ENCODE results near the gene MTHFD1L. TPM values are rescaled to one million over a fixed set of nuclear protein-coding genes. Genes with fewer than 3 reads are reported as not detected.
"Not testable (repeated sequence)": the region's sequence is repeated elsewhere in the genome, so short reads cannot be mapped to it uniquely, and the experiment has no call there.

Gene MTHFD1L
- total RNA-seq, 5 donors from 2014 or later (not counting 1 experiment from before 2014, with no cell fraction given): 9.3 to 34.2 (median 26.7) TPM

DNA sequence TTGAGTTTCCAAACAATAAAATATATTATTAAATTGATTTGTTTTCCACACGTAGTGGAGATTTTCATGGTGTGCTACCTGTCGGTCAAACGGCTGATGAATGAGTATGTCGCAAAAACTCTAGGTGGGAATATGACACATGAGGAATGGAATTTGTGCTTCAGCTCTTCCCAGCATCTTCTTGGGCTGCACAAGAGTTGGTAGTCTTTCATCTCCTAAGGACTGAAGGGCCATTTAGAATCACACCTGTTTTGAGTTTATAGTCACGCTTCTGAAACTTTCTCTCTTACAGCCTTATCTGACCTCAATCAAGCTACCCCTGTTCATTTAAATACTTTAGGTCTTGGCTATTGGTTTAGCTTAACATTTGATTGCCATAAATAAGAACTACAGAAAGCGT, 216.6 kb downstream of the MTHFD1L start:
- no peaks in the 10 kb centered on the region for H3K36me3 ChIP-seq (ENCODE audit: control insufficient read depth in 2 of 2, extremely low read depth in 1 of 2, insufficient read depth in 1 of 2, low read length in 1 of 2)
- no peaks in the 10 kb centered on the region for H3K27me3 ChIP-seq (replicated peaks in 1 of 2; ENCODE audit: control insufficient read depth in 2 of 2, extremely low read depth in 1 of 2, insufficient read depth in 2 of 2, low read length in 1 of 2)
- ATAC-seq (replicated peaks in 1 of 4): no peak
- no peak overlapping the region for H3K4me3 ChIP-seq (ENCODE audit: control insufficient read depth in 1 of 2, extremely low read depth in 1 of 2, low read length in 1 of 2)
- WGBS (ENCODE audit: insufficient coverage): 100% methylated on average over 4 of the region's 6 CpGs
- no peak overlapping the region for H3K4me3 Mint-ChIP-seq
- no peaks in the 10 kb centered on the region for H3K27me3 Mint-ChIP-seq
- DNase-seq: no peak
- H3K4me1 ChIP-seq (ENCODE audit: control insufficient read depth in 1 of 2, extremely low read depth in 1 of 2, insufficient read depth in 2 of 2, low read length in 2 of 2): no peaks in the 10 kb centered on the region
- CTCF ChIA-PET: interaction anchor here in 1 of 2 donors (0.6 to 0.7 kb wide), 3 partner anchors 10 to 37 kb away, joined by 4 to 13 read pairs (median 5); no protein-coding TSS in a partner anchor
- peaks cover 0 to under 1% (median 0%) of the 10 kb centered on the region in 3 donors for H3K9me3 Mint-ChIP-seq
- H3K36me3 Mint-ChIP-seq: peaks cover 10% of the 10 kb centered on the region
- no peaks in the 10 kb centered on the region for H3K9me3 ChIP-seq
- H3K27ac ChIP-seq (ENCODE audit: low read length): no peak overlapping the region
- no peaks in the 10 kb centered on the region for H3K4me1 Mint-ChIP-seq
- no peak overlapping the region for H3K27ac Mint-ChIP-seq
- POLR2A ChIA-PET: interaction anchor here in 1 of 2 donors (0.7 kb wide), 1 partner anchor 224 kb away, joined by 3 read pairs; no protein-coding TSS in a partner anchor

DNA sequence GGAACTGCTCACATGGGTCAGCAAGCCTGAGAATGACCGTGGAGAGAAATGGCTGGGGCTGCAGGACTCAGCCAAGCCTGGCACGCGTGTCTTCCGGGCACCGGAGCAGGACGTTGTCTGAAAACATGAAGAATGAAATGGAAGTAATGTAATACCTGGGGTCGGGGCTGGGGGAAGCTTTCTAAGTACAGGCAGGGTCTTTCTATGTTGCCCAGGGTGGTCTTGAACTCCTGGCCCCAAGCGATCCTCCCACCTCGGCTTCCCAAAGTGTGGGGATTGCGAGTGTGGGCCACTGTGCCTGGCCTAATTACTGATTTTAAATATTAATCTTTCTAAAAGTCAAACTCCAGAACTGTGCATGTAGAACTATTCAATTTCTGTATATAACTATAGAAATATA, 218.8 kb downstream of the MTHFD1L start:
- H3K9me3 Mint-ChIP-seq: no peaks in the 10 kb centered on the region
- no peak overlapping the region for H3K27ac Mint-ChIP-seq
- no peak for ATAC-seq (replicated peaks in 1 of 4)
- ChIA-PET CTCF (no interaction called here), POLR2A (no interaction called here)
- Histone ChIP-seq H3K27me3 (replicated peaks in 1 of 2; ENCODE audit: control insufficient read depth in 2 of 2, extremely low read depth in 1 of 2, insufficient read depth in 2 of 2, low read length in 1 of 2) (no peaks in the 10 kb centered on the region), H3K4me1 (ENCODE audit: control insufficient read depth in 1 of 2, extremely low read depth in 1 of 2, insufficient read depth in 2 of 2, low read length in 2 of 2) (no peaks in the 10 kb centered on the region), H3K4me3 (ENCODE audit: control insufficient read depth in 1 of 2, extremely low read depth in 1 of 2, low read length in 1 of 2) (no peak overlapping the region), H3K36me3 (ENCODE audit: control insufficient read depth in 2 of 2, extremely low read depth in 1 of 2, insufficient read depth in 1 of 2, low read length in 1 of 2) (no peaks in the 10 kb centered on the region), H3K9me3 (no peaks in the 10 kb centered on the region), H3K27ac (ENCODE audit: low read length) (no peak overlapping the region)
- no peaks in the 10 kb centered on the region for H3K27me3 Mint-ChIP-seq
- peaks cover 4% of the 10 kb centered on the region for H3K36me3 Mint-ChIP-seq
- 96% methylated on average over 4 of the region's 10 CpGs for WGBS (ENCODE audit: insufficient coverage)
- H3K4me3 Mint-ChIP-seq: no peak overlapping the region
- DNase-seq: no peak
- H3K4me1 Mint-ChIP-seq: no peaks in the 10 kb centered on the region

DNA sequence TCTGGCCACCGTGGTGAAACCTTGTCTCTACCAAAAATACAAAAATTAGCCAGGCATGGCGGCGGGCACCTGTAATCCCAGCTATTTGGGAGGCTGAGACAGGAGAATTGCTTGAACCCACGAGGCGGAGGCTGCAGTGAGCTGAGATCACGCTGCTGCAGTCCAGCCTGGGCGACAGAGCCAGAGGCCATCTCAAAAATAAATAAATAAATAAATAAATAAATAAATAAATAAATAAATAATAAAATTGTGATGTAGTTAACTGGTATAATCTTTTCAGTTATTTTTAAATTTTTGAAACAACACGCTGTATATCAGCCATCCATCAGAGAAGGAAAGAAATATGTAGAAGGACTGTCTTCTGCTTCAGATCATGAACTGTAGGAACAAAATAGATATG, 221.6 kb downstream of the MTHFD1L start:
- DNase-seq; H3K9me3 ChIP-seq; H3K27me3 Mint-ChIP-seq; H3K4me1 ChIP-seq (ENCODE audit: control insufficient read depth in 1 of 2, extremely low read depth in 1 of 2, insufficient read depth in 2 of 2, low read length in 2 of 2); H3K4me3 ChIP-seq (ENCODE audit: control insufficient read depth in 1 of 2, extremely low read depth in 1 of 2, low read length in 1 of 2); H3K4me1 Mint-ChIP-seq; CTCF ChIA-PET; H3K36me3 ChIP-seq (ENCODE audit: control insufficient read depth in 2 of 2, extremely low read depth in 1 of 2, insufficient read depth in 1 of 2, low read length in 1 of 2); H3K27ac Mint-ChIP-seq; ATAC-seq (replicated peaks in 1 of 4); H3K27ac ChIP-seq (ENCODE audit: low read length); H3K4me3 Mint-ChIP-seq; H3K9me3 Mint-ChIP-seq; H3K27me3 ChIP-seq (replicated peaks in 1 of 2; ENCODE audit: control insufficient read depth in 2 of 2, extremely low read depth in 1 of 2, insufficient read depth in 2 of 2, low read length in 1 of 2): not testable (repeated sequence)
- POLR2A ChIA-PET: interaction anchor here in 1 of 2 donors (0.7 kb wide), 1 partner anchor 403 kb away, joined by 3 read pairs; no protein-coding TSS in a partner anchor
- WGBS (ENCODE audit: insufficient coverage): no CpG with 5 or more reads among the region's 8 CpGs
- peaks cover 15% of the 10 kb centered on the region for H3K36me3 Mint-ChIP-seq

DNA sequence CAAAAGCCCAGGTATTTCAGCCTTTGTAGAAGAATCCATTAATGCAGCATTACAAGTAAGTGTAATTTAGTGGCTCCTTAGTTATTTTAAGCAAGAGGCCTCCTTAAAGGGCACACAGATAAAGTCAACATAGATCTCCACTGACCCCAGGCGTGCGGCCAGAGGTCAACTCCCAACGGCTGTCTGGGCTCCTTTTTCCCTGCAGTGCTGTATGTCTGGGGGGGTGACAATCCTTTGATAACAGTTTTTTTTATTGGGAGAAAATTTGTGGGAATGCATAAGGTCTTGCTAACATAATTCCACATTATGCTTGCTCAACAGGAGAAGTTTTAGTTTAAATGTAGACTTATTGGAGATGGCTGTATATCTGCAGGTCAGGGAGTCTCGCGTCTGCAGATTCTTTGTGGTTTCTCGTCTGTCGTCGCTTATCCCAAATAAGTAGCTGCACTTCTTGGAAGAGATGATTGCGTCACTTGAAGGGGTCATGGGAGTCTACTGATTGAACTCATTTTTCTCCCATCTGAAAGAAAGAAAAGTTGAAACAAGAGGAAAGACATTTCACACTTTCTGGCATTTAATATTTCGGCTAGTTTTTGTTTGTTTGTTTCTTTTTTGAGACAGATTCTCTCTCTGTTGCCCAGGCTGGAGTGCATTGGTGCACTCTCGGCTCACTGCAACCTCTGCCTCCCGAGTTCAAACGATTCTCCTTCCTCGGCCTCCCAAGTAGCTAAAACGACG, 222.5 kb downstream of the MTHFD1L start:
- H3K27ac Mint-ChIP-seq: no peak overlapping the region
- 100% methylated on average over 5 of the region's 16 CpGs for WGBS (ENCODE audit: insufficient coverage)

DNA sequence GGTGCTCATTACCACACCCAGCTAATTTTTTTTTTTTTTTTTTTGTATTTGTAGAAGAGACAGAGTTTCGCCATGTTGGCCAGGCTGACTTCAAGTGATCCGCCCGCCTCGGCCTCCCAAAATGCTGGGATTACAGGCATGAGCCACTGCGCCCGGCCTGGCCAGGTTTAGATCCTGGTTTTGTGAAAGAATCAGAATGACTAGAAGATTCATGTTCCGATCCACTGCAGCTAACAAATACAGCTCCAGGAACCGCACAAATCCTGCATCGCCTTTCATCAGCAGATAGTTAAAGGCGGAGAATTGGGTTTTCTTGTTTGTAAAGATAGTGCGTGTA, 223.1 kb downstream of the MTHFD1L start:
- Histone ChIP-seq H3K27me3 (replicated peaks in 1 of 2; ENCODE audit: control insufficient read depth in 2 of 2, extremely low read depth in 1 of 2, insufficient read depth in 2 of 2, low read length in 1 of 2) (no peaks in the 10 kb centered on the region), H3K4me3 (ENCODE audit: control insufficient read depth in 1 of 2, extremely low read depth in 1 of 2, low read length in 1 of 2) (no peak overlapping the region), H3K36me3 (ENCODE audit: control insufficient read depth in 2 of 2, extremely low read depth in 1 of 2, insufficient read depth in 1 of 2, low read length in 1 of 2) (peaks cover 0 to 2% of the 10 kb centered on the region in 2 donors), H3K4me1 (ENCODE audit: control insufficient read depth in 1 of 2, extremely low read depth in 1 of 2, insufficient read depth in 2 of 2, low read length in 2 of 2) (no peaks in the 10 kb centered on the region), H3K9me3 (no peaks in the 10 kb centered on the region), H3K27ac (ENCODE audit: low read length) (no peak overlapping the region)
- H3K27me3 Mint-ChIP-seq: no peaks in the 10 kb centered on the region
- H3K4me1 Mint-ChIP-seq: no peaks in the 10 kb centered on the region
- DNase-seq (no peak), ATAC-seq (replicated peaks in 1 of 4) (no peak)
- 100% methylated on average over 4 of the region's 11 CpGs for WGBS (ENCODE audit: insufficient coverage)
- H3K27ac Mint-ChIP-seq: no peak overlapping the region
- ChIA-PET POLR2A (interaction anchor here (0.6 kb wide), 2 partner anchors 22 to 33 kb away, joined by 4 to 8 read pairs; no protein-coding TSS in a partner anchor), CTCF (interaction anchor here in 1 of 2 donors (0.5 kb wide), 1 partner anchor 62 kb away, joined by 4 read pairs; no protein-coding TSS in a partner anchor)
- H3K9me3 Mint-ChIP-seq: no peaks in the 10 kb centered on the region
- H3K4me3 Mint-ChIP-seq: no peak overlapping the region
- peaks cover 26% of the 10 kb centered on the region for H3K36me3 Mint-ChIP-seq

More for the DNA sequence above, 222.5 kb downstream of the MTHFD1L start:
- H3K9me3 ChIP-seq: no peaks in the 10 kb centered on the region
- no peak overlapping the region for H3K4me3 ChIP-seq (ENCODE audit: control insufficient read depth in 1 of 2, extremely low read depth in 1 of 2, low read length in 1 of 2)
- Mint-ChIP-seq H3K36me3 (peaks cover 23% of the 10 kb centered on the region), H3K27me3 (no peaks in the 10 kb centered on the region), H3K4me1 (no peaks in the 10 kb centered on the region), H3K4me3 (no peak overlapping the region), H3K9me3 (no peaks in the 10 kb centered on the region)
- H3K27me3 ChIP-seq (replicated peaks in 1 of 2; ENCODE audit: control insufficient read depth in 2 of 2, extremely low read depth in 1 of 2, insufficient read depth in 2 of 2, low read length in 1 of 2): no peaks in the 10 kb centered on the region
- H3K4me1 ChIP-seq (ENCODE audit: control insufficient read depth in 1 of 2, extremely low read depth in 1 of 2, insufficient read depth in 2 of 2, low read length in 2 of 2): no peaks in the 10 kb centered on the region
- no peak for ATAC-seq (replicated peaks in 1 of 4)
- H3K27ac ChIP-seq (ENCODE audit: low read length): no peak overlapping the region
- H3K36me3 ChIP-seq (ENCODE audit: control insufficient read depth in 2 of 2, extremely low read depth in 1 of 2, insufficient read depth in 1 of 2, low read length in 1 of 2): peaks cover 0 to 2% of the 10 kb centered on the region in 2 donors
- CTCF ChIA-PET: interaction anchor here in 1 of 2 donors (0.5 kb wide), 1 partner anchor 62 kb away, joined by 4 read pairs; no protein-coding TSS in a partner anchor
- POLR2A ChIA-PET: interaction anchor here (0.6 to 0.7 kb wide), 3 partner anchors 21 to 404 kb away, joined by 3 to 8 read pairs (median 4); no protein-coding TSS in a partner anchor
- DNase-seq: no peak

DNA sequence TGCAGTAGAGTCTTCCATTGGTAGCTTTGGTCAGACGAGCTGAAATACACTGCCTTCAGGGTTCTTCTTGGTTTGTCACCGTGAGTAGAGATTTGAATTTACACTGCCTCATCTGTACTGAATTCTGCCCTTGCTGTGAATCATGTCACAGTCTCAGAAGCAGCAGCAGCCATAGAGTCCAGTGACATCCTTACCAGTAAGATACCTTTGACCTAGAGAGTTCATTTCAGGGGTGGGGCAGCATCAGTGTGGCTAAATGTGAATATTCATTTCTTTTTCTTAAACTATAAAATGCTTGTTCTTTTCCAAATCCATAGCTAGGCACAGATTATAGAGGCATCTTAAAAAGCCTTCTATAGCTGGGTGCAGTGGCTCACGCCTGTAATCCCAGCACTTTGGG, 223.5 kb downstream of the MTHFD1L start:
- H3K4me3 Mint-ChIP-seq: no peak overlapping the region
- H3K4me1 Mint-ChIP-seq: no peaks in the 10 kb centered on the region
- 93% methylated on average over 3 of the region's 3 CpGs for WGBS (ENCODE audit: insufficient coverage)
- Histone ChIP-seq H3K27ac (ENCODE audit: low read length) (no peak overlapping the region), H3K4me1 (ENCODE audit: control insufficient read depth in 1 of 2, extremely low read depth in 1 of 2, insufficient read depth in 2 of 2, low read length in 2 of 2) (no peaks in the 10 kb centered on the region), H3K4me3 (ENCODE audit: control insufficient read depth in 1 of 2, extremely low read depth in 1 of 2, low read length in 1 of 2) (no peak overlapping the region), H3K9me3 (no peaks in the 10 kb centered on the region), H3K27me3 (replicated peaks in 1 of 2; ENCODE audit: control insufficient read depth in 2 of 2, extremely low read depth in 1 of 2, insufficient read depth in 2 of 2, low read length in 1 of 2) (no peaks in the 10 kb centered on the region), H3K36me3 (ENCODE audit: control insufficient read depth in 2 of 2, extremely low read depth in 1 of 2, insufficient read depth in 1 of 2, low read length in 1 of 2) (peaks cover 0 to 2% of the 10 kb centered on the region in 2 donors)
- DNase-seq (no peak), ATAC-seq (replicated peaks in 1 of 4) (no peak)
- CTCF ChIA-PET: no interaction called here
- H3K36me3 Mint-ChIP-seq: peaks cover 30% of the 10 kb centered on the region
- POLR2A ChIA-PET: no interaction called here
- no peaks in the 10 kb centered on the region for H3K9me3 Mint-ChIP-seq
- H3K27me3 Mint-ChIP-seq: no peaks in the 10 kb centered on the region
- no peak overlapping the region for H3K27ac Mint-ChIP-seq
